SK-N-SH (cell line): ENCODE data around the gene PGM5.

Experiments
- CHD2 ChIP-seq: fragments of 150-350 bp; IDR thresholded peaks from 2 replicates; pipeline ENCODE4 v1.6.1; 2018; ENCODE audit warnings: low read length; ENCODE audit not compliant: partially characterized antibody
- EP300 ChIP-seq, 2 experiments: IDR thresholded peaks; 2 replicates each; pipeline versions ENCODE4 v1.4.0 to v1.6.1; 2012; ENCODE audit warnings: borderline replicate concordance in 1 of 2, low read depth in 1 of 2, low read length in 1 of 2
- JUND ChIP-seq: IDR thresholded peaks from 2 replicates; pipeline ENCODE4 v1.4.0; 2012
- POLR2AphosphoS5 ChIP-seq: IDR thresholded peaks from 2 replicates; pipeline ENCODE4 v1.6.1; 2012; ENCODE audit warnings: low read depth, low read length
- RAD21 ChIP-seq: IDR thresholded peaks from 2 replicates; pipeline ENCODE4 v1.6.1; 2012; ENCODE audit warnings: mild to moderate bottlenecking, low read length
- RXRA ChIP-seq: IDR thresholded peaks from 2 replicates; pipeline ENCODE4 v1.4.0; 2012; ENCODE audit warnings: low read depth, mild to moderate bottlenecking, borderline replicate concordance
- TAF1 ChIP-seq: IDR thresholded peaks from 2 replicates; pipeline ENCODE4 v1.6.1; 2012; ENCODE audit warnings: low read depth, mild to moderate bottlenecking, low read length, moderate library complexity, borderline replicate concordance
- TEAD4 ChIP-seq: IDR thresholded peaks from 2 replicates; pipeline ENCODE4 v1.4.0; 2012; ENCODE audit warnings: mild to moderate bottlenecking, borderline replicate concordance; ENCODE audit not compliant: insufficient read depth
- TF ChIP-seq, protein P1 (sequence below): IDR thresholded peaks from 2 replicates; pipeline ENCODE4; 2012
- TF ChIP-seq, protein P2 (sequence below): fragments of 200-600 bp; sonication (generic); IDR thresholded peaks from 2 replicates; pipeline ENCODE4 v1.6.1; 2017; ENCODE audit warnings: antibody characterized with exemption, mild to moderate bottlenecking, moderate library complexity
- TF ChIP-seq, protein P3 (sequence below): fragments of 150-350 bp; IDR thresholded peaks from 2 replicates; pipeline ENCODE4 v1.6.1; 2017; ENCODE audit warnings: antibody characterized with exemption, low read length, low read depth, borderline replicate concordance

DNA sequence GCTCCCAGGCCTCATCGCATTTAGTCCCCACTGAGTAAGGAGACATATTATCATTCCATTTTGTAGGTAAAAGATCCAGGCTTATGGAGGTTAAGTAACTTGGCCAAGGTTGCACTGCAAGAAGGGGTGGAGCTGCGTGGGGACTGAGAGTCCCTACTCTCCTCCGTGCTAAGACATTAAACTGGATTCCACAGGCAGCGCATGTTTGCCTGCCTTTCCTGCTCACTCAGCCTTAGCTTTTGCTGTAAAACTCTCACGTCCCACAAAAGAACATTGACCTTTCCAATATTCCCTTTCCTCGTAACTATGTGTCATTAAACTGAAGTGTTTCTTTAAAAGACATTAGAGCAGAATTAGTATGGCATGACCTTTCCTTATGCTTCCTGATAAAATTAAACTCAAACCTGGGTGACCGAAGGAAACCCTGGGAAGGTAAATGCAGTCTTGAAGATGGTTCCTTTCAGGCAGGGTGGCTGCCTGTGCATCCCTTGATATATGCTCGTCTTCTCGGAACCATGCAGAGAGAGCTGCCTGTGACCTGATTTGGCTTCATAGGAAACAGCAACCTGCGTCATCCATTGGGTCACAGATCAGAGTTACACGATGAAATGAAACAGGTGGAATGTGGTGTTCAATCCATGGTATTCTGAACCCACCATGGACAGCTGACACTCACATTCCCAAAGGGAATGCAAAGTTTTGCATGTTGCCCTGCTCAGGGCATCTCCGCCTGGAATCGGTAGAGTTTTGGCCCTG is 98.3 kb downstream of the PGM5 start:
- no peak for TF ChIP-seq RXRA
- no peak for TF ChIP-seq EP300 (IDR thresholded peaks at IDR 0.05; ENCODE audit: borderline replicate concordance in 1 of 2, low read depth in 1 of 2, low read length in 1 of 2)
- TF ChIP-seq, protein P1, sequence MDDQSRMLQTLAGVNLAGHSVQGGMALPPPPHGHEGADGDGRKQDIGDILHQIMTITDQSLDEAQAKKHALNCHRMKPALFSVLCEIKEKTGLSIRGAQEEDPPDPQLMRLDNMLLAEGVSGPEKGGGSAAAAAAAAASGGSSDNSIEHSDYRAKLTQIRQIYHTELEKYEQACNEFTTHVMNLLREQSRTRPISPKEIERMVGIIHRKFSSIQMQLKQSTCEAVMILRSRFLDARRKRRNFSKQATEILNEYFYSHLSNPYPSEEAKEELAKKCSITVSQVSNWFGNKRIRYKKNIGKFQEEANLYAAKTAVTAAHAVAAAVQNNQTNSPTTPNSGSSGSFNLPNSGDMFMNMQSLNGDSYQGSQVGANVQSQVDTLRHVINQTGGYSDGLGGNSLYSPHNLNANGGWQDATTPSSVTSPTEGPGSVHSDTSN, result no peak
- no peak for TF ChIP-seq CHD2
- TF ChIP-seq JUND, result no peak
- TF ChIP-seq, protein P2, sequence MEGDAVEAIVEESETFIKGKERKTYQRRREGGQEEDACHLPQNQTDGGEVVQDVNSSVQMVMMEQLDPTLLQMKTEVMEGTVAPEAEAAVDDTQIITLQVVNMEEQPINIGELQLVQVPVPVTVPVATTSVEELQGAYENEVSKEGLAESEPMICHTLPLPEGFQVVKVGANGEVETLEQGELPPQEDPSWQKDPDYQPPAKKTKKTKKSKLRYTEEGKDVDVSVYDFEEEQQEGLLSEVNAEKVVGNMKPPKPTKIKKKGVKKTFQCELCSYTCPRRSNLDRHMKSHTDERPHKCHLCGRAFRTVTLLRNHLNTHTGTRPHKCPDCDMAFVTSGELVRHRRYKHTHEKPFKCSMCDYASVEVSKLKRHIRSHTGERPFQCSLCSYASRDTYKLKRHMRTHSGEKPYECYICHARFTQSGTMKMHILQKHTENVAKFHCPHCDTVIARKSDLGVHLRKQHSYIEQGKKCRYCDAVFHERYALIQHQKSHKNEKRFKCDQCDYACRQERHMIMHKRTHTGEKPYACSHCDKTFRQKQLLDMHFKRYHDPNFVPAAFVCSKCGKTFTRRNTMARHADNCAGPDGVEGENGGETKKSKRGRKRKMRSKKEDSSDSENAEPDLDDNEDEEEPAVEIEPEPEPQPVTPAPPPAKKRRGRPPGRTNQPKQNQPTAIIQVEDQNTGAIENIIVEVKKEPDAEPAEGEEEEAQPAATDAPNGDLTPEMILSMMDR, result no peak
- no peak for TF ChIP-seq POLR2AphosphoS5
- no peak for TF ChIP-seq RAD21
- no peak for TF ChIP-seq TAF1
- TF ChIP-seq TEAD4, result no peak
- TF ChIP-seq, protein P3, sequence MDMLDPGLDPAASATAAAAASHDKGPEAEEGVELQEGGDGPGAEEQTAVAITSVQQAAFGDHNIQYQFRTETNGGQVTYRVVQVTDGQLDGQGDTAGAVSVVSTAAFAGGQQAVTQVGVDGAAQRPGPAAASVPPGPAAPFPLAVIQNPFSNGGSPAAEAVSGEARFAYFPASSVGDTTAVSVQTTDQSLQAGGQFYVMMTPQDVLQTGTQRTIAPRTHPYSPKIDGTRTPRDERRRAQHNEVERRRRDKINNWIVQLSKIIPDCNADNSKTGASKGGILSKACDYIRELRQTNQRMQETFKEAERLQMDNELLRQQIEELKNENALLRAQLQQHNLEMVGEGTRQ, result no peak
